Measurements from ENCODE around the gene LDLRAD4.

Gene LDLRAD4

DNA sequence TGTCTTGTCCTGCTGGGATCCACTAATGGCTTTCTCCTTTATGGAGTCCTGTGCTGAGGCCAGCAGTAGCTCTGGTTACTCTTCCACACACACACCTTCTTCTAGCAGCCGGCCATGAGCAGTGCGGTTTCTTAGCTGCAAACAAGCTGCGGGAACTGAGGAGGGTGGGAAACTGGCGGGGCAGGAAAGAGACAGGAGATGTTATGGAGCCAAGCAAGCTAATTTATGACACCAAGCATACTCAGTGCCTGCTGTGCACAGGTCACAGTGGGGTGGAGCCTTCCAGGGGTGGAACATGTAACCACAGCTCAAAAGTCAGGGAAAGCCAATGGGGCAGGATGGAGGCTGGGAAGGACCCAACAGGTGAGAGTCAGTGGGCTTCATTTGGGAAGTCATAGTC lies 327.0 kb downstream of the LDLRAD4 start:
- in situ Hi-C loops (cut with MboI; ENCODE audit: low sequenced_read_pairs, unreplicated experiment): no loop called here
- TF ChIP-seq, protein P1, sequence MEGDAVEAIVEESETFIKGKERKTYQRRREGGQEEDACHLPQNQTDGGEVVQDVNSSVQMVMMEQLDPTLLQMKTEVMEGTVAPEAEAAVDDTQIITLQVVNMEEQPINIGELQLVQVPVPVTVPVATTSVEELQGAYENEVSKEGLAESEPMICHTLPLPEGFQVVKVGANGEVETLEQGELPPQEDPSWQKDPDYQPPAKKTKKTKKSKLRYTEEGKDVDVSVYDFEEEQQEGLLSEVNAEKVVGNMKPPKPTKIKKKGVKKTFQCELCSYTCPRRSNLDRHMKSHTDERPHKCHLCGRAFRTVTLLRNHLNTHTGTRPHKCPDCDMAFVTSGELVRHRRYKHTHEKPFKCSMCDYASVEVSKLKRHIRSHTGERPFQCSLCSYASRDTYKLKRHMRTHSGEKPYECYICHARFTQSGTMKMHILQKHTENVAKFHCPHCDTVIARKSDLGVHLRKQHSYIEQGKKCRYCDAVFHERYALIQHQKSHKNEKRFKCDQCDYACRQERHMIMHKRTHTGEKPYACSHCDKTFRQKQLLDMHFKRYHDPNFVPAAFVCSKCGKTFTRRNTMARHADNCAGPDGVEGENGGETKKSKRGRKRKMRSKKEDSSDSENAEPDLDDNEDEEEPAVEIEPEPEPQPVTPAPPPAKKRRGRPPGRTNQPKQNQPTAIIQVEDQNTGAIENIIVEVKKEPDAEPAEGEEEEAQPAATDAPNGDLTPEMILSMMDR (IDR thresholded peaks at IDR 0.05; ENCODE audit: borderline replicate concordance, control extremely low read depth, extremely low read depth, insufficient read depth, missing control alignments): no peak
- no peak for DNase-seq (ENCODE audit: low spot score)

DNA sequence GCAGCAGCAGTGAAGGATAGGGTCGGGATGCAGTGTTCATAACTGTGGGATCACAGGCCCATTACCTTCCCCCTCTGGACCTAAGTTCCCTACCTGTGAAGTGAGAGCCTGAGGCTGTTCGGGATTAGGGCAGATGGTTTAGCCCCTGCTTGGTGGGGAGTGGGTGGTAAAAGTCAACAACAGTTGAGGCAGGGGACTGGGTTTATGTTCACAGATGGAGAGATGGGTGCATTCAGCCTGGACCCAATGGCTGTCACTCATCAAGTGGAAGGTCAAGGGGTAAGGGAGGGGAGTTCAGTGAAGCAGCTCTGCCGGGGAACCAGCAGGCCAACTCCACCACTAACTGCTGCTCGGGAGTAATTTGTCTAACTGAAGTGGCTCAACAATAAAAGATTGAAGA lies 327.4 kb downstream of the LDLRAD4 start:
- TF ChIP-seq, protein P1 (IDR thresholded peaks at IDR 0.05; ENCODE audit: borderline replicate concordance, control extremely low read depth, extremely low read depth, insufficient read depth, missing control alignments): no peak
- in situ Hi-C loops (cut with MboI; ENCODE audit: low sequenced_read_pairs, unreplicated experiment): no loop called here
- DNase-seq (ENCODE audit: low spot score): no peak

DNA sequence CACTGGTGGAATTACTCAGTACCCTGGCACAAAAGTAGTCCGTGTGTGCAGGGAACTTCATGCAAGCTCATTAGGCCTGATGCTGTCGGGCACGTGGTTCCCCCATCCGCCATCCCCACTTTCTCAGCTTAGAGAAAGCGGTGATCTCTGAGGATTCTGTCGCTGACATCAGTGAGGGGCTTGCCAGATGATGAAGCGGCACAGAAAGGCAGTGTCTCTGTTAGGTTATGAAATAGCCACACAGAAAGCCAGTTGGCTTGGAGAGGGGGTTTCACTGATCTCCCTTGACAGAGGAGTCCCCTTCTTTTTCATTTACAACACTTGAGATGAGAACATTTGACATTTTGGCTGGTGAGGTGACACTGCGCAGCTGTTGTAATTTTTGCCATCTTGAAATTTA lies 328.1 kb downstream of the LDLRAD4 start:
- TF ChIP-seq, protein P1 (IDR thresholded peaks at IDR 0.05; ENCODE audit: borderline replicate concordance, control extremely low read depth, extremely low read depth, insufficient read depth, missing control alignments): no peak
- DNase-seq (ENCODE audit: low spot score): no peak
- in situ Hi-C loops (cut with MboI; ENCODE audit: low sequenced_read_pairs, unreplicated experiment): no loop called here

DNA sequence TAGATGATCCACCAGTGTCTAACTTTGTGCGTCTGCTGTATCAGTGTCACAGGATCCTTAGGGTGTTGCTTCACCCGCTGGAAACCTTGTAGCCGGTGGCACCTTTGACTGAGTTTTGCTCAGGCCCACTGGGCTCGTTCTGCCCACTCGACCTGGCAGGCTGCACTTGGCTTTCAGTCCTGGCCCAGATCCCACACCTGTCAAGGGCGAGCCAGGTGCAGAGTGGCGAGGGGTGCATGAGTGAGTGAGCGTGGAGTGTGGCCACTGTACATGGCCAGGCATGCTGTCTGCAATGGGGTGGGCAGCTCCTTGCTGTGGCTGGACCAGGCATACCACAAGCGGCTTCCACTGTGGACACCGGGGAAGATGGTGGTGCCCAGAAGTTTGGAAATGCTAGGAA lies 328.8 kb downstream of the LDLRAD4 start:
- in situ Hi-C loops (cut with MboI; ENCODE audit: low sequenced_read_pairs, unreplicated experiment): no loop called here
- TF ChIP-seq, protein P1 (IDR thresholded peaks at IDR 0.05; ENCODE audit: borderline replicate concordance, control extremely low read depth, extremely low read depth, insufficient read depth, missing control alignments): no peak
- no peak for DNase-seq (ENCODE audit: low spot score)

DNA sequence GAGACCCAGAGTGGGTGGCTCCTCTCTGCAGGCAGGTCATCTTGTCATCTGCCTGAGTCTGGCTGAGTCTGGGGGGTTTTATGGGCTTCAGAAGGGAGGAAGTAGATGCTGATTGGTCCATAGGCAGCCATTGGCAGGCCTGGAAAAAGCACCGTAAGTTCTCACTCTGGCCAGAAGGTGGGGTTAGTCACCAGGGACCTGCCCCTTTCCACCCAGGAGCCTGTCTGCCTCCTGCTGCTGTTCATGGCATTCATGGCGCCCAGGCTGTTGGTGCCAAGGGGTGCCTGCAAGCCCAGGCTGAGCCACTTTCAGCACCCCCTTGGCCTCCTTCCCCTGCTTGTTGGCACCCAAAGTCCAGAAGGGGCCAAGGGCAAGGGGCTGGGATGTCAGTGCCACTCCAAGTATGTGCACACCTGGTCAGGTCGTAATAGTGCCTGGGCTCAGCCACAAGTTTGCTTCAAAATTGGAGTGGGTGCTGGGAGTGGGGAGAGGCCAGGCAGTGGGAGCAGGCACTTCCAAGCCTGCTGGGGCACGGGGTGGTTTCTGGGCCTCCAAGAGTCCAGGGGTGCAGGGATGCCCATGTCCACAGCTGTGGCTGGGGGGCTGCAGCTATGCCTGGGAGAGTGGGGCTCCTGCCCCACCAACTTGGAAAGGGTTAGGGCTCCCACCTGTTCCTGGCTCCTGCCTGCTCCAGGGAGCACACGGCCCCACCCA lies 329.7 kb downstream of the LDLRAD4 start:
- in situ Hi-C loops (cut with MboI; ENCODE audit: low sequenced_read_pairs, unreplicated experiment): no loop called here
- TF ChIP-seq, protein P1 (IDR thresholded peaks at IDR 0.05; ENCODE audit: borderline replicate concordance, control extremely low read depth, extremely low read depth, insufficient read depth, missing control alignments): no peak

DNA sequence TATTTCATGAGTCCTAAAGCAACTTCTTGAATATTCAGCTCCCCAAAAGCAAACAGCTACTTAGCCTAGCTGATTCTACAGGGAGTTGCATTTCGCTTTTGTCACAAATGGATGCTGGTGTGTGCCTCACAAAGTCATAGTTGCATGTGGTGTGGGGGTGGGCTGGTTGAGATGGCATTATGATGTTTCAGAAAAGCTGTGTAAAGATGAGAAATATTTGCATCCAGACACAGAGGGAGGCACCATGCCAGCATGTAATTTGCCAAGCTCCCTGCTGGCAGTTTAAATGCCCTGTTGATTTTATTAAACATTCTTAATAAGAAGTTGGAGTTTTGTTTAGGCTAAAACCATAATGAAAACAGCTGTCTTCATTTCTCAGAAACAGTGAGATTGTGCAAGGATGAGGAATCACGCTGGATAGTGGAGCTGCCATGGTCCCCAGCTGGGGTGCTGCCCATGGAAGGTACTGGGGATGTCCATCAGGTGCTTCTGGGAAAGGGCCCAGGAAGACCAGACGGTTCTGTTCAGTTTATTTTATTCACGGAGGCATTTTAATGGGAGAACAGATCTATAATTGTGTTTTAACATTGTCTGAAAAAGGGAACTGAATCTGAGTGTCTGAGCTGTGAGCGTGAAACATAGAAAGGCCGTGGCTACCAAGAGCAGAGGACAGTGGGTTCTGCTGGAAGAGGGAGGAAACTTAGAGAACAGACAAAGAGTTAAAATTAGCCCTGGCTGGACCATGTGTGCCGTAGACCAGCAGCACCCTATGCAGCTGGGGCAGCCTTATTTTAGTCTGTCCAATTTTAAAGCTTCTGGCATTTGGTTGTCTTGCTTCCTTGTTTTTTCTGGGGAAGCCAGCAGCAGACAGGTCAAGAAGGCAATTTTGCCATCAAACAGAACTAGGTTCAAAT lies 330.7 kb downstream of the LDLRAD4 start:
- TF ChIP-seq, protein P1 (IDR thresholded peaks at IDR 0.05; ENCODE audit: borderline replicate concordance, control extremely low read depth, extremely low read depth, insufficient read depth, missing control alignments): no peak
- peak; percentile 72 for DNase-seq (ENCODE audit: low spot score)
- in situ Hi-C loops (cut with MboI; ENCODE audit: low sequenced_read_pairs, unreplicated experiment): no loop called here

More for the DNA sequence above, 329.7 kb downstream of the LDLRAD4 start:
- DNase-seq (ENCODE audit: low spot score): no peak

All from GM13976 (cell line).